COR-L47 (cell line): ENCODE measurements around the gene PTTG2.

Experiments used
- DNase-seq: peaks from one replicate; lab custom pipeline; 2025; lab: John Stamatoyannopoulos, UW

PTTG2 gene

GRCh38 chr4:37989398-37990260, 29.4 kb downstream of the PTTG2 start:
- DNase-seq = no peak

GRCh38 chr4:37990731-37991245, 30.6 kb downstream of the PTTG2 start:
- no peak for DNase-seq

GRCh38 chr4:37991623-37992410, 31.6 kb downstream of the PTTG2 start:
- DNase-seq = no peak

- no peak for DNase-seq
These were observed 33.6 kb downstream of the PTTG2 start for GRCh38 chr4:37993806-37994205.

- no peak for DNase-seq
These were observed 34.4 kb downstream of the PTTG2 start for GRCh38 chr4:37994569-37994968.

GRCh38 chr4:37995299-37995821, 35.2 kb downstream of the PTTG2 start:
- DNase-seq = no peak

GRCh38 chr4:37995981-37996775, 36.0 kb downstream of the PTTG2 start:
- no peak for DNase-seq

GRCh38 chr4:37998226-37998625, 38.0 kb downstream of the PTTG2 start:
- no peak for DNase-seq

GRCh38 chr4:37999000-37999716, 39.0 kb downstream of the PTTG2 start:
- peak; percentile 53 for DNase-seq

GRCh38 chr4:37999965-38000364, 39.8 kb downstream of the PTTG2 start:
- no peak for DNase-seq

- DNase-seq = no peak
These were observed 41.7 kb downstream of the PTTG2 start for GRCh38 chr4:38001927-38002326.

- no peak for DNase-seq
These were observed 42.4 kb downstream of the PTTG2 start for GRCh38 chr4:38002451-38003071.

- no peak for DNase-seq
These were observed 42.9 kb downstream of the PTTG2 start for GRCh38 chr4:38003102-38003501.

- DNase-seq = no peak
These were observed 43.4 kb downstream of the PTTG2 start for GRCh38 chr4:38003628-38004027.

- DNase-seq = no peak
These were observed 43.9 kb downstream of the PTTG2 start for GRCh38 chr4:38004062-38004461.

- DNase-seq = no peak
These were observed 44.7 kb downstream of the PTTG2 start for GRCh38 chr4:38004887-38005286.

- no peak for DNase-seq
These were observed 45.4 kb downstream of the PTTG2 start for GRCh38 chr4:38005637-38006036.

GRCh38 chr4:38007645-38008044, 47.4 kb downstream of the PTTG2 start:
- DNase-seq = no peak

- DNase-seq = no peak
These were observed 48.4 kb downstream of the PTTG2 start for GRCh38 chr4:38008571-38009021.

- DNase-seq = no peak
These were observed 49.2 kb downstream of the PTTG2 start for GRCh38 chr4:38009421-38009820.

GRCh38 chr4:38009949-38010348, 49.8 kb downstream of the PTTG2 start:
- DNase-seq = no peak
